Ovary (tissue), 3 donors: ENCODE data around the gene GOLGA5.

Source experiments
- EP300 ChIP-seq: sonication (generic); formaldehyde crosslinking; IDR thresholded peaks from one replicate; pipeline ENCODE4 v1.6.1; 2017; ENCODE audit warnings: antibody characterized with exemption
- POLR2A ChIP-seq: fragments of 450-650 bp; IDR thresholded peaks from one replicate; pipeline ENCODE4 v1.6.1; 2017; ENCODE audit warnings: antibody characterized with exemption, mild to moderate bottlenecking, moderate library complexity
- TF ChIP-seq, protein P1 (sequence below), 3 donors: fragments of 450-650 bp in 2 of 3; fragments of 200-600 bp in 1 of 3; IDR thresholded peaks; one replicate each; pipeline versions ENCODE4 v1.5.1 to v1.8.0; 2016 to 2022; ENCODE audit warnings: antibody characterized with exemption in 3 of 3, mild to moderate bottlenecking in 1 of 3
- donor health status: DM: no; HTN: no; CAD: no.

DNA sequence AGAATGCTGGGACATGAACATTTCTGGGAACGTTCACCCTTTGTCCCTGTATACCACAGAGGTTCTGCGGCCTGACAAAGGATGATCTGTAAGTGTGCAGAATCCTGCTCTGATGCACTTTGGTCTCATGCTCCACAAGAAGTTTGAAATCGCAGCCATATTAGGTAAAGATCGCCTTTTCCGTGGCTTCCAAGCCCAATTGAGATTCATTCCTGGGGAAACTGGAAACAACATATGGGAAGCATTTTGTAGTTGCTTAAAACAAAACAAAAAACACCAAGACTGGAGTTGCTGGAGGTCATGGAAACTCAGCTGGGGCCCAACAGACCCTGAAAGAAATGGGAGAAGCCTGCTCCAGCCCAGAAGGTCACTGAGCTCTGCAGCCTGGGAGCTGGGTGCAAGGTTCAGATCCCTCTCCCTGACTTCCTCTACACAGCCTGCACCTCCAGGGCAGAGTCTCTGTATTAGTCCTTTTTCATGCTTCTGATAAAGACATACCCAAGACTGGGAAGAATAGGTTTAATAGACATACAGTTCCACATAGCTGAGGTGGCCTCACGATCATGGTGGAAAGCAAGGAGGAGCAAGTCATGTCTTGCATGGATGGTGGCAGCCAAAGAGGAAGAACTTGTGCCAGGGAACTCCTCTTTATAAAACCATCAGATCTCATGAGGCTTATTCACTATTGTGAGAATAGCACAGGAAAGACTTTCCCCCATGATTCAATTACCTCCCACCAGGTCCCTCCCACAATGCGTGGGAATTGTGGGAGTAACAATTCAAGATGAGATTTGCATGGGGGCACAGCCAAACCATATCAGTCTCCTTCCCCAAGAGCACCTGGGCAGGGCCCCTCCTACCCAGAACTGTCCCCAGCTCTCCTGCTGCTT lies 68.0 kb downstream of the GOLGA5 start:
- TF ChIP-seq, protein P1, sequence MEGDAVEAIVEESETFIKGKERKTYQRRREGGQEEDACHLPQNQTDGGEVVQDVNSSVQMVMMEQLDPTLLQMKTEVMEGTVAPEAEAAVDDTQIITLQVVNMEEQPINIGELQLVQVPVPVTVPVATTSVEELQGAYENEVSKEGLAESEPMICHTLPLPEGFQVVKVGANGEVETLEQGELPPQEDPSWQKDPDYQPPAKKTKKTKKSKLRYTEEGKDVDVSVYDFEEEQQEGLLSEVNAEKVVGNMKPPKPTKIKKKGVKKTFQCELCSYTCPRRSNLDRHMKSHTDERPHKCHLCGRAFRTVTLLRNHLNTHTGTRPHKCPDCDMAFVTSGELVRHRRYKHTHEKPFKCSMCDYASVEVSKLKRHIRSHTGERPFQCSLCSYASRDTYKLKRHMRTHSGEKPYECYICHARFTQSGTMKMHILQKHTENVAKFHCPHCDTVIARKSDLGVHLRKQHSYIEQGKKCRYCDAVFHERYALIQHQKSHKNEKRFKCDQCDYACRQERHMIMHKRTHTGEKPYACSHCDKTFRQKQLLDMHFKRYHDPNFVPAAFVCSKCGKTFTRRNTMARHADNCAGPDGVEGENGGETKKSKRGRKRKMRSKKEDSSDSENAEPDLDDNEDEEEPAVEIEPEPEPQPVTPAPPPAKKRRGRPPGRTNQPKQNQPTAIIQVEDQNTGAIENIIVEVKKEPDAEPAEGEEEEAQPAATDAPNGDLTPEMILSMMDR (IDR thresholded peaks at IDR 0.05) = no peak
- no peak for TF ChIP-seq POLR2A
- no peak for TF ChIP-seq EP300
